GM12891 (cell line): ENCODE results near the gene OAT.

Source experiments
- PAX5 ChIP-seq: IDR thresholded peaks from 2 replicates; pipeline ENCODE4 v1.6.1; 2011; ENCODE audit warnings: low read length, moderate library complexity, mild to moderate bottlenecking; ENCODE audit not compliant: insufficient read depth, severe bottlenecking
- POLR2A ChIP-seq: IDR thresholded peaks from 2 replicates; pipeline ENCODE4 v1.6.1; 2011; ENCODE audit warnings: low read depth, low read length, control low read depth
- POLR2AphosphoS5 ChIP-seq: IDR thresholded peaks from 2 replicates; pipeline ENCODE4 v1.6.1; 2011; ENCODE audit warnings: low read depth, low read length, control low read depth
- POU2F2 ChIP-seq: IDR thresholded peaks from 2 replicates; pipeline ENCODE4 v1.6.1; 2011; ENCODE audit warnings: low read depth, mild to moderate bottlenecking, control low read depth, low read length, moderate library complexity
- SPI1 ChIP-seq: IDR thresholded peaks from 2 replicates; pipeline ENCODE4 v1.6.1; 2011; ENCODE audit warnings: low read depth, low read length, control low read depth
- TAF1 ChIP-seq: IDR thresholded peaks from 2 replicates; pipeline ENCODE4 v1.6.1; 2011; ENCODE audit warnings: low read depth, low read length, control low read depth

DNA sequence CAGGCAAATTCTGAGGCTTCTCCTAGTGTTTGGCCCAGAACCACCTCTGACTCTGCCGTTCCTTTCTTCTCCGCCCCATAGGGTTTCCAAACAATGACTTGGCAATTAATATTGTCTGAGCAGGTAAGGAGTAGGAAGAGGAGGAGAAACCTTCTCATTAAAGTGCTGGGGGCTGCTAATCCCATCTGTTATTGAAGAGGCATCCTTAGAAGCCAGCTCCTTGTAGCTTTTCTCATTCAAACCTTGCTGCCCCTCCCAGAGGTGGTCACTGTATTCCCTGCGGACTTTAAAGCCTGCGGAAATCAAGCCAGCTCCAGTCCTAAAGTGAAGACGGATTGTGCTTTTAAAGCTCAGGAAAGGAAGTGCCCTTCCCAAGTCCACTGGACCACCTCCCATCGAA, 32.6 kb upstream of the OAT start:
- TF ChIP-seq POLR2AphosphoS5, result no peak
- no peak for TF ChIP-seq POLR2A
- no peak for TF ChIP-seq SPI1
- no peak for TF ChIP-seq TAF1
- no peak for TF ChIP-seq PAX5
- no peak for TF ChIP-seq POU2F2
